Colonic mucosa (tissue), 4 donors: ENCODE measurements around the gene FCHO2. TPM values are rescaled to one million over a fixed set of nuclear protein-coding genes. Genes with fewer than 3 reads are reported as not detected.
"Not testable (repeated sequence)": the region's sequence is repeated elsewhere in the genome, so short reads cannot be mapped to it uniquely, and the experiment has no call there.

Source experiments
- DNase-seq: peaks from one replicate; pipeline ENCODE4 v3.0.0-alpha.2; 2020
- H3K27ac ChIP-seq: fragments of 200-600 bp; one replicate; pipeline ENCODE4 v1.8.0; 2021
- H3K27me3 ChIP-seq: fragments of 200-600 bp; one replicate; pipeline ENCODE4 v1.8.0; 2021
- H3K36me3 ChIP-seq: fragments of 200-600 bp; one replicate; pipeline ENCODE4 v1.8.0; 2021
- H3K4me1 ChIP-seq: fragments of 200-600 bp; one replicate; pipeline ENCODE4 v1.8.0; 2021; ENCODE audit warnings: mild to moderate bottlenecking
- H3K4me3 ChIP-seq: fragments of 200-600 bp; one replicate; pipeline ENCODE4 v1.8.0; 2021
- H3K9ac ChIP-seq, 2 donors: one replicate each; pipeline ENCODE4 v1.7.0; 2013; ENCODE audit warnings: control low read depth in 2 of 2, low read depth in 2 of 2, low read length in 2 of 2
- H3K9me3 ChIP-seq: fragments of 200-600 bp; one replicate; pipeline ENCODE4 v1.8.0; 2021
- intact Hi-C: fragments of 100-400 bp; cut with DNase I; formaldehyde crosslinking; loops from one replicate; pipeline ENCODE4 v1.14.1; 2022
- total RNA-seq, 2 donors: library from RNA; stranded (reverse); fragmentation: NEBNext Ultra II Directional in 1 of 2; extraction: Animal tissue kit (Norgen Biotek cat#: 25700) in 1 of 2; gene quantifications; one replicate each; pipeline ENCODE4 v1.2.1, GENCODE V29; 2021
- TF ChIP-seq, protein P1 (sequence below): fragments of 200-600 bp; IDR thresholded peaks from one replicate; pipeline ENCODE4 v1.8.0; 2022; ENCODE audit warnings: antibody characterized with exemption, mild to moderate bottlenecking
- donor health status: healthy.
- donor health status: DM: no; HTN: no; CAD: no.
- donor health status: DM: no; HTN: no; CAD: no.

Gene FCHO2
- total RNA-seq, 2 donors from 2014 or later = 30.9 to 56.5 TPM

- no peak for DNase-seq
- Histone ChIP-seq H3K4me1 (no peaks in the 10 kb centered on the region), H3K27ac (no peak overlapping the region), H3K36me3 (no peaks in the 10 kb centered on the region), H3K9me3 (no peaks in the 10 kb centered on the region), H3K9ac (no peak overlapping the region), H3K27me3 (no peaks in the 10 kb centered on the region), H3K4me3 (no peak overlapping the region)
- intact Hi-C loops = no loop called here
- TF ChIP-seq, protein P1, sequence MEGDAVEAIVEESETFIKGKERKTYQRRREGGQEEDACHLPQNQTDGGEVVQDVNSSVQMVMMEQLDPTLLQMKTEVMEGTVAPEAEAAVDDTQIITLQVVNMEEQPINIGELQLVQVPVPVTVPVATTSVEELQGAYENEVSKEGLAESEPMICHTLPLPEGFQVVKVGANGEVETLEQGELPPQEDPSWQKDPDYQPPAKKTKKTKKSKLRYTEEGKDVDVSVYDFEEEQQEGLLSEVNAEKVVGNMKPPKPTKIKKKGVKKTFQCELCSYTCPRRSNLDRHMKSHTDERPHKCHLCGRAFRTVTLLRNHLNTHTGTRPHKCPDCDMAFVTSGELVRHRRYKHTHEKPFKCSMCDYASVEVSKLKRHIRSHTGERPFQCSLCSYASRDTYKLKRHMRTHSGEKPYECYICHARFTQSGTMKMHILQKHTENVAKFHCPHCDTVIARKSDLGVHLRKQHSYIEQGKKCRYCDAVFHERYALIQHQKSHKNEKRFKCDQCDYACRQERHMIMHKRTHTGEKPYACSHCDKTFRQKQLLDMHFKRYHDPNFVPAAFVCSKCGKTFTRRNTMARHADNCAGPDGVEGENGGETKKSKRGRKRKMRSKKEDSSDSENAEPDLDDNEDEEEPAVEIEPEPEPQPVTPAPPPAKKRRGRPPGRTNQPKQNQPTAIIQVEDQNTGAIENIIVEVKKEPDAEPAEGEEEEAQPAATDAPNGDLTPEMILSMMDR = no peak
These were observed 34.0 kb upstream of the FCHO2 start for GRCh38 chr5:72921886-72922285.

DNA sequence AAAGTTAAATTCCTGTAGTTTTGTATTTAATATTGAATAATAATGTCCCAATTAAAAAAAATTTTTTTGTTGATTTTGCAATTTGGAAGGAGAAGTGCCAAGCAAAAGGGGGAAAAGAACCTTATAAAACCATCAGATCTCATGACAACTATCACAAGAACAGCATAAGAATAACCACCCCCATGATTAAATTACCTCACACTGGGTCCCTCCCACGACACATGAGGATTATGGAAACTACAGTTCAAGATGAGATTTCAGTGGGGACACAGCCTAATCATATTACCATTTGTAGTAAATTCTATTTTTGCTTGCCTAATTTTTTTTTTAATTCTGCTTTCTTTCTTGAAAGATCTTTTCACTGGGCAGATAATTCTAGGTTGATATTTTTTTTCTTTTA, 33.4 kb upstream of the FCHO2 start:
- no peaks in the 10 kb centered on the region for H3K9me3 ChIP-seq
- H3K36me3 ChIP-seq = no peaks in the 10 kb centered on the region
- no peak overlapping the region for H3K4me3 ChIP-seq
- intact Hi-C loops = no loop called here
- no peak overlapping the region for H3K27ac ChIP-seq
- no peak overlapping the region for H3K9ac ChIP-seq
- H3K4me1 ChIP-seq = no peaks in the 10 kb centered on the region
- TF ChIP-seq, protein P1 = no peak
- no peaks in the 10 kb centered on the region for H3K27me3 ChIP-seq
- DNase-seq = no peak

GRCh38 chr5:72925336-72926010, 30.4 kb upstream of the FCHO2 start:
- no peak overlapping the region for H3K27ac ChIP-seq
- DNase-seq = no peak
- H3K4me3 ChIP-seq = no peak overlapping the region
- H3K9me3 ChIP-seq = no peaks in the 10 kb centered on the region
- intact Hi-C loops = no loop called here
- H3K9ac ChIP-seq = no peak overlapping the region
- H3K27me3 ChIP-seq = no peaks in the 10 kb centered on the region
- H3K4me1 ChIP-seq = no peaks in the 10 kb centered on the region
- H3K36me3 ChIP-seq = no peaks in the 10 kb centered on the region
- TF ChIP-seq, protein P1 = no peak

GRCh38 chr5:72932686-72933085, 23.2 kb upstream of the FCHO2 start:
- H3K27me3 ChIP-seq, DNase-seq, H3K9me3 ChIP-seq, H3K4me1 ChIP-seq, H3K27ac ChIP-seq, H3K4me3 ChIP-seq, H3K36me3 ChIP-seq, intact Hi-C loops, H3K9ac ChIP-seq: not testable (repeated sequence)

DNA sequence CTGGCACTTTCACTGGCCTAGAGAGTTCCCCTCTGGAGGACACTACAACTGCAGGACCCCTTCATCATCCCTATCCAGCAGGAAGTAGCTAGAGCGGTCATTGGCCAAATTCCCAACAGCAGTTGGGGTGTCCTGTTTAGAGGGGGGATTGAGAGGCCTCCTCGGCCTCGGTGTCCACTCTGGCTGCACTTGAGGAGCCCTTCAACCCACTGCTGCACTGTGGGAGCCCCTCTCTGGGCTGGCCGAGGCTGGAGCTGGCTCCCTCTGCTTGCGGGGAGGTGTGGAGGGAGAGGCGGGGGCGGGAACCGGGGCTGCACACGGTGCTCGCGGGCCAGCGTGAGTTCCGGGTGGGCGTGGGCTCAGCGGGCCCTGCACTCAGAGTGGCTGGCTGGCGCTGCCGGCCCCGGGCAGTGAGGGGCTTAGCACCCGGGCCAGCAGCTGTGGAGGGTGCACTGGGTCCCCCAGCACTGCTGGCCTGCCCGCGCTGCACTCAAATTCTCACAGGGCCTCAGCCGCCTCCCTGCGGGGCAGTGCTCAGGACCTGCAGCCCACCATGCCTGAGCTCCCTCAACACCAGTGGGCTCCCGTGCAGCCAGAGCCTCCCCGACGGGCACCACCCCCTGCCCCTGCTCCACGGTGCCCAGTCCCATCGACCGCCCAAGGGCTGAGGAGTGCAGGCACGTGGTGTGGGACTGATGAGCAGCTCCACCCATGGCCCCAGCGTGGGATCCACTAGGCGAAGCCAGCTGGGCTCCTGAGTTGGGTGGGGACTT, 20.7 kb upstream of the FCHO2 start:
- H3K9ac ChIP-seq, H3K4me1 ChIP-seq, H3K9me3 ChIP-seq, H3K27me3 ChIP-seq, H3K4me3 ChIP-seq, DNase-seq, H3K36me3 ChIP-seq, intact Hi-C loops, H3K27ac ChIP-seq: not testable (repeated sequence)

- DNase-seq = no peak
- no peak overlapping the region for H3K9ac ChIP-seq
- no peak overlapping the region for H3K4me3 ChIP-seq
- TF ChIP-seq, protein P1 = no peak
- H3K27me3 ChIP-seq = no peaks in the 10 kb centered on the region
- no peaks in the 10 kb centered on the region for H3K9me3 ChIP-seq
- no peak overlapping the region for H3K27ac ChIP-seq
- no peaks in the 10 kb centered on the region for H3K4me1 ChIP-seq
- intact Hi-C loops = no loop called here
- H3K36me3 ChIP-seq = no peaks in the 10 kb centered on the region
These were observed 18.9 kb upstream of the FCHO2 start for GRCh38 chr5:72936893-72937292.
